DMS53 treated with DMSO at 0.1 percent for 48 hours (cell line): ENCODE data around the gene RHEB.
"Not testable (repeated sequence)": the region's sequence is repeated elsewhere in the genome, so short reads cannot be mapped to it uniquely, and the experiment has no call there.

Experiments used
- DNase-seq: peaks from one replicate; lab custom pipeline; 2025; ENCODE audit not compliant: unreplicated experiment; lab: John Stamatoyannopoulos, UW

Gene RHEB

GRCh38 chr7:151536178-151536577 is 16.5 kb upstream of the RHEB start:
- not testable (repeated sequence) for DNase-seq

DNA sequence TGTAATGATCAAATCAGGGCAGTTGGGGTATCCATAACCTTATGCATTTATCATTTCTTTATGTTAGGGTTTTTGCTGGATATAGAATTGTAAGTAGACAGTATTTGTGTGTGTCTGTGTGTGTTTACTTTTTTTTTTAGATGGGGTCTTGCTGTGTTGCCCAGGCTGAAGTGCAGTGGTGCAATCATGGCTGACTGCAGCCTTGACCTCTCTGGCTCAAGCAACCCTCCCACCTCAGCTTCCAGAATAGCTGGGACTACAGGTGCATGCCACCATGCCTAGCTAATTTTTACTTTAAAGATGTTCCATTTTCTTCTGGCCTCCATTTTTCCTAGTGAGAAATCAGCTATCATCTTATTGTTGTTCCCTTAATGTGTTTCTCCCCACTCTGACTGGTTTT is 10.1 kb upstream of the RHEB start:
- no peak for DNase-seq

GRCh38 chr7:151524845-151525244 is 5.2 kb upstream of the RHEB start:
- no peak for DNase-seq

GRCh38 chr7:151524331-151524730 is 4.6 kb upstream of the RHEB start:
- peak; percentile 79 for DNase-seq

GRCh38 chr7:151520419-151521261 is 945 bp upstream of the RHEB start:
- DNase-seq: peak; percentile 53

GRCh38 chr7:151518947-151519764 is 539 bp downstream of the RHEB start:
- DNase-seq: not testable (repeated sequence)

- no peak for DNase-seq
These were observed 1.4 kb downstream of the RHEB start for GRCh38 chr7:151518105-151518946.

DNA sequence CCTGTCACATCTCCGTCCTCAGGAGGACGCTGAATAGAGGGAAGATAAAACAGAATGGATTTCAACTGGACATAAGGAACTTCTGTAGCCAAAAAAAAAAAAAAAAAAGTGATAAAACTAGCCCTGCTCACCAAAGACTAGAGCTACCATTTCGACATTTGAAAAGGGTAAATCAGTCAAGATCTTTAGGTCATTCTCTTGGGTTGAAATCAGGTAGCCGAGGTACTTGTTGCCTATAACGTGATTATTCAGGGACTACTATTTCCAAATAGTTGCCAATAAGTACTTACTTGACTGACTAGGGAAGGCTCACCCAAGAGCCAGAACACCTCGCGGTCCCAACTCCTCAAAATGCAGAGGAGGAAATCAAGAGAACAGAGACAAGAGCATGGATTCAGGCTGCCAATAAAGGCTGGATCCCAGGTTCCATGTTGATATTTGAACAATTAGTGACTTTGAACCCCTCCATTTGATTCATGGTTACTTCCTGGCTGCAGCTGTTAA is 2.0 kb downstream of the RHEB start:
- DNase-seq: no peak

- no peak for DNase-seq
These were observed 4.5 kb downstream of the RHEB start for GRCh38 chr7:151515276-151515565.

DNA sequence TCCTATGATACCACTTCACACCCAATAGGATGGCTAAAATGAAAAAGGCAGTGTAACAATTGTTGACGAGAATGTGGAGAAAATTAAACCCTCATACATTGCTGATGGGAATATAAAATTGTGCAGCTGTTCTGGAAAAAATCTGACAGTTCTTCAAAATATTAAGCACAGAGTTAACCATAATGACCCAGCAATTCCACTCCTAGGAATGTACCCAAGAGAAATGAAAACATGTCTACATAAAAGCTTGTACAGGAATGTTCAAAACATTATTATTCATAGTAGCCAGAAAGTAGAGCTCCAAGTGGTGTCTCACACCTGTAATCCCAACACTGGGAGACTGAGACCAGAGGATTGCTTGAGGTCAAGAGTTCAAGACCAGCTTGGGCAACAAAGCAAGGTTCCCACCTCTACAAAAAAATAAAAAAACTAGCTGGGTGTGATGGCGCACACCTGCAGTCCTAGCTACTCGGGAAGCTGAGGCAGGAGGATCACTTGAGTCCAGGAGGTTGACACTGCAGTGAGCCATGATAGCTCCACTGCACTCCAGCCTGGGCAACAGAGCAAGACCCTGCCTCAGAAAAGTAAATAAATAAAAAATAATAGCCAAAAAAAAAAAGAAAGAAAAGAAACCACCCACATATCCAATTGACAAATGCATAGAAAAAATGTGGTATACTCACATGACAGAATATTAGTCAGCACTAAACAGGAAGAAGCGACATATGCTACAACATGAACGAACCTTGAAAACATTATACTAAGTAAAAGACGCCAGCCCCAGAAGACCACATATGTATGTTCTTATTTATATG is 5.0 kb downstream of the RHEB start:
- no peak for DNase-seq

- no peak for DNase-seq
These were observed 6.6 kb downstream of the RHEB start for GRCh38 chr7:151513133-151513532.

GRCh38 chr7:151512353-151512752 is 7.3 kb downstream of the RHEB start:
- DNase-seq: no peak

DNA sequence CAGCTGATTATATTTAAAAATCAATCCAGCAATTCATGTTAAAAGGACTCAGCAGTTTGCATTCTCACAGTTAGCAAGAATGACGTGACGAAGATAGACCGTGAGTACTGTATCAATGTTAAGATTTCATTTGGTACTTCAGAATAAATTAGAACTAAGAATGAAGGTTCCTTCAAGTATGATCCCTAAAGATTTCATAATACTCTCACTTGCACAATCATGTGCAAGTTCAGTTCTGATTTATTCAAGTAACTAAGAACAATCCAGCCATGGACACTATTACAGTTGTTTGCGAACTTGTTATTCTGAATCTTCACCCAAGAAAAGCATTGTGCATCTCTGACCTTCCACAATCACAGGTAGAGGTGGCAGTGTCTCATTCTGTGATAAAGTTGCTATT is 7.7 kb downstream of the RHEB start:
- no peak for DNase-seq

GRCh38 chr7:151511270-151511669 is 8.4 kb downstream of the RHEB start:
- DNase-seq: no peak

DNA sequence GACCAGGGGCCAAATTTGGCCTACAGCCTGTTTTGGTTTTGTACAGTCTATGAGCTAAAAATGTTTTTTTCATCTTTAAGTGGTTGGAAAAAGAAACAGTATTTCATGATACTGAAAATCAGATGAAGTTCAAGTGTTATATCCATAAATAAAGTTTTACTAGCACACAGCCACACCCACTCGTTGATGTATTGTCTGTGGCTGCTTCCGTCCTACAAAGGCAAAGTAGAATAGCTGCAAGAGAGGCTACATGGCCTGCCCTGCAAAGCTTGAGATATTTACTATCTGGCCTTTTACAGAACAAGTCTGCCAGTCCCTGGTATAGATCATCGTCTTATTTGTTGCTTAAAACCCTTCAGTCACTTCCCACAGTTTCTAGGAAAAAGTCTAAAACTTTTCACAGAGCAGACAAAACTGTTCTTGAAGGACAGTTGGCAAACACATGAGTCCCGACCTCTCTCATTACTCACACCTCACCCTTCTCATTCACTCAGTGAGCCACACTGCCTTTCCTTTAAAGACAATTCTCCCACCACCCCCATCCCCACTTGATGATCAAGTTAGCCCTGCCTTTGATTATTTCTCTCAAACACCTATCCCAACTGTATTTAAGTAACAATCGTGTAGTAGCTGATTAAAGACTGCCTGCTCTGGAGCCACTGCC is 9.9 kb downstream of the RHEB start:
- DNase-seq: no peak

- DNase-seq: no peak
These were observed 10.7 kb downstream of the RHEB start for GRCh38 chr7:151508991-151509390.

DNA sequence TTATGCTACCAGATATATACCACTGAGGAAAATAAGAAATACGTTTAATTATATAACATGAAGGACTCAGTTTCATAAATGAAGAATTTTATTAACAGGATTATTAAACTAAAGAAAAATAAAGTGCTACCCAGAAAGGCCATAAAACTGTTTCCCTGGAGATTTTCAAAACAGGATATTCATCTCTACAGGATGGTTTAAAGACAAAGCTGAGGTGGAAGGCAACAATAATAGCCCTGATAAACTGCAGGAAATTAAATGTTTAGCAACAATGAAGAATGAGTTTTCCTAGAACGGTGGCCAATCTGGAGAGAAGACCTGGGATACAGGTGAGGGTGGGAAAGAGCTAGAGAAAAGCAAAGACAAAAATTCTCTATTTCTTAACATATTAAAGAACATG is 11.9 kb downstream of the RHEB start:
- no peak for DNase-seq

DNA sequence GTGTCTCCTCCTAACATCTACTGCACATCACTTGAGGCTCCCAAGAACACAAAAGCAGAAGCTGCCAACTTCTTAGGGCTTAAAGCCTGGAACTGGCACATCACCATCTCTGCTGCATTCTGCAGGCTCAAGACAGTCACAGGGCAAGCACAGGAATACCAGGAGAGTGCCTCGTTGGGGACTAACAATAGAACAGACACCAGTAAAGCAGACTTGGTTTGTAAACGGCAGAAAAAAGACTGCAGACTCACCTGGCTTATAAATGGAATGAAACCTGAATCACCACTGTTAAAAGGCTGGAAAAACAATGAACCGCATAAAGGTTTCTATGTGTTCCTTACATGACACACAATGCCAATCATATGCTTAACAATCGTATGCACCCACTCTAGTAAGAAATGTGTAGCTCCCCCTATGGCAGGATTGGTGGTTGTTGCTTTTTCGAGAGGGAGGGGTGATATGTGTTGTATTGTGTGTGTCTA is 12.8 kb downstream of the RHEB start:
- no peak for DNase-seq

DNA sequence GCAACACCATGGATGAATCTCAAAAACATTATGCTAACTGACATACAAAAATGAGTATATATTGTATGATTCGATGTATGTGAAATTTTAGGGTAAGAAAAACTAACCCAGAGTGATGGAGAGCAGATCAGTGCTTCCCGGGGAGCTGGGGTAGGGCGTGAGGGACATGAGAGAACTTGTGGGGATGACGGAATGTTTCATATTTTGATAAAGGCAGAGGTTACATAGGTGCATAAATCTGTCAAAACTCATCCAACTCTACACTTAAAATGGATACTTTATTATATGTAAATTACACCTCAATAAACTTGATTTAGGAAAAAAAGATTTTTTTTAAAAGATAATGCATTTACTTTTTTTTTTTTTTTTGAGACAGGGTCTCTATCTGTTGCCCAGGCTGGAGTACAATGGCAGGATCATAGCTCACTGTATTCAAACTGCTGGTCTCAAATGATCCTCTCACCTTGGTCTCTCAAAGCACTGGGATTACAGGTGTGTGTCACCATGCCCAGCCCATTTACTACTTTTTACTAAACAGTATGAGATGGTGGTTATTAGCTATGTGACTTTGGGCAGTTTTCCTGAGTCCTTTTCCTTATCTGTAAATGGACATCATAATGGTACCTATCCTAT is 13.7 kb downstream of the RHEB start:
- no peak for DNase-seq
